BJ (cell line): ENCODE data around the gene DHRSX. TPM values are rescaled to one million over a fixed set of nuclear protein-coding genes. Genes with fewer than 3 reads are reported as not detected.

Experiments
- CTCF ChIA-PET: fragments of 350-600 bp; formaldehyde crosslinking; extraction: SDS; loops from one replicate; lab custom pipeline; 2021; ENCODE audit warnings: antibody characterized with exemption, inconsistent platforms; lab: Yijun Ruan, JAX
- POLR2A ChIA-PET: fragments of 300-600 bp; sonication (Branson Sonifier 250); formaldehyde crosslinking; extraction: SDS; loops from one replicate; lab custom pipeline; 2021; ENCODE audit warnings: antibody characterized with exemption; lab: Charles Lee
- DNase-seq: peaks from one replicate; pipeline ENCODE4 v3.0.0-alpha.2; 2011; ENCODE audit warnings: low read depth
- H3K27me3 ChIP-seq: 2 replicates; pipeline ENCODE4 v1.6.0; 2011; ENCODE audit warnings: low read length; ENCODE audit not compliant: control insufficient read depth, insufficient read depth
- H3K36me3 ChIP-seq: 2 replicates; pipeline ENCODE4 v1.5.1; 2011; ENCODE audit warnings: low read length; ENCODE audit not compliant: control insufficient read depth, insufficient read depth
- H3K4me3 ChIP-seq: 2 replicates; pipeline ENCODE4 v1.5.1; 2011; ENCODE audit warnings: low read depth, mild to moderate bottlenecking, control low read depth, low read length
- CTCF ChIP-seq: IDR thresholded peaks from 2 replicates; pipeline ENCODE4 v1.5.1; 2011; ENCODE audit warnings: low read depth, mild to moderate bottlenecking, control low read depth, inconsistent platforms, low read length, moderate library complexity; ENCODE audit not compliant: insufficient read depth
- polyA plus RNA-seq: library from polyadenylated mRNA; depleted of rRNA; stranded (reverse); fragments of >200 nt; gene quantifications from 2 replicates; pipeline ENCODE4 v1.2.3, GENCODE V29; 2011

The DHRSX gene
- polyA plus RNA-seq, 1 experiment, result 66.2 TPM

GRCh38 chrX:2286731-2287130 is 214.0 kb downstream of the DHRSX start:
- Histone ChIP-seq H3K36me3 (no peaks in the 10 kb centered on the region; the same call in none of the 2 replicates), H3K4me3 (no peak overlapping the region), H3K27me3 (no peaks in the 10 kb centered on the region)
- no peak for TF ChIP-seq CTCF
- no peak for DNase-seq
- CTCF ChIA-PET, result no interaction called here
- POLR2A ChIA-PET, result no interaction called here

- CTCF ChIA-PET, result no interaction called here
- H3K4me3 ChIP-seq, result no peak overlapping the region
- no peak for TF ChIP-seq CTCF
- H3K27me3 ChIP-seq, result no peaks in the 10 kb centered on the region
- POLR2A ChIA-PET, result no interaction called here
- DNase-seq, result no peak
- H3K36me3 ChIP-seq, result no peaks in the 10 kb centered on the region; the same call in none of the 2 replicates
Observed at GRCh38 chrX:2284601-2285000, 216.2 kb downstream of the DHRSX start.

- no peak for TF ChIP-seq CTCF
- Histone ChIP-seq H3K4me3 (no peak overlapping the region), H3K27me3 (no peaks in the 10 kb centered on the region), H3K36me3 (no peaks in the 10 kb centered on the region; the same call in none of the 2 replicates)
- ChIA-PET POLR2A (no interaction called here), CTCF (no interaction called here)
- DNase-seq, result no peak
Observed at GRCh38 chrX:2284133-2284532, 216.6 kb downstream of the DHRSX start.

- Histone ChIP-seq H3K4me3 (no peak overlapping the region), H3K36me3 (no peaks in the 10 kb centered on the region; the same call in 1 of the 2 replicates), H3K27me3 (no peaks in the 10 kb centered on the region)
- POLR2A ChIA-PET, result no interaction called here
- no peak for TF ChIP-seq CTCF
- CTCF ChIA-PET, result no interaction called here
- no peak for DNase-seq
Observed at GRCh38 chrX:2283111-2283859, 217.5 kb downstream of the DHRSX start.

- Histone ChIP-seq H3K4me3 (no peak overlapping the region), H3K27me3 (no peaks in the 10 kb centered on the region), H3K36me3 (no peaks in the 10 kb centered on the region; the same call in 1 of the 2 replicates)
- CTCF ChIA-PET, result no interaction called here
- no peak for TF ChIP-seq CTCF
- no peak for DNase-seq
- POLR2A ChIA-PET, result no interaction called here
Observed at GRCh38 chrX:2282490-2283090, 218.2 kb downstream of the DHRSX start.
